Smooth muscle cell (in vitro differentiated cells): ENCODE data around the gene KLHDC7A. TPM values are rescaled to one million over a fixed set of nuclear protein-coding genes. Genes with fewer than 3 reads are reported as not detected.

Experiments
- DNase-seq: peaks from one replicate; lab custom pipeline; 2025; ENCODE audit not compliant: unreplicated experiment; lab: John Stamatoyannopoulos, UW
- H2AFZ ChIP-seq: fragments of 200-600 bp; sonication (generic); 2 replicates; pipeline ENCODE4 v1.6.0; 2016; ENCODE audit warnings: antibody characterized with exemption, low read depth, mild to moderate bottlenecking
- H3F3A ChIP-seq: fragments of 200-600 bp; sonication (generic); 2 replicates; pipeline ENCODE4 v1.6.0; 2017; ENCODE audit warnings: antibody characterized with exemption, low read depth
- H3K27ac ChIP-seq: fragments of 200-600 bp; sonication (generic); 2 replicates; pipeline ENCODE4 v1.5.1; 2016; ENCODE audit warnings: low read depth, mild to moderate bottlenecking
- H3K27me3 ChIP-seq: fragments of 200-600 bp; sonication (generic); 2 replicates; pipeline ENCODE4 v1.6.1; 2016; ENCODE audit warnings: low read depth, mild to moderate bottlenecking
- H3K36me3 ChIP-seq: fragments of 200-600 bp; sonication (generic); 2 replicates; pipeline ENCODE4 v1.5.1; 2016; ENCODE audit warnings: low read depth
- H3K4me1 ChIP-seq: fragments of 200-600 bp; sonication (generic); 2 replicates; pipeline ENCODE4 v1.5.1; 2016; ENCODE audit warnings: low read depth
- H3K4me2 ChIP-seq: fragments of 200-600 bp; sonication (generic); 2 replicates; pipeline ENCODE4 v1.6.0; 2016; ENCODE audit warnings: mild to moderate bottlenecking
- H3K4me3 ChIP-seq: fragments of 200-600 bp; sonication (generic); 2 replicates; pipeline ENCODE4 v1.5.1; 2016; ENCODE audit warnings: mild to moderate bottlenecking
- H3K79me2 ChIP-seq: fragments of 200-600 bp; sonication (generic); 2 replicates; pipeline ENCODE4 v1.6.0; 2016; ENCODE audit warnings: low read depth, mild to moderate bottlenecking
- H3K9ac ChIP-seq: fragments of 200-600 bp; sonication (generic); 2 replicates; pipeline ENCODE4 v1.6.0; 2016; ENCODE audit warnings: low read depth
- H3K9me3 ChIP-seq: fragments of 200-600 bp; sonication (generic); replicated peaks from 2 replicates; pipeline ENCODE4 v1.5.1; 2016; ENCODE audit warnings: low read depth
- H4K20me1 ChIP-seq: fragments of 200-600 bp; sonication (generic); 2 replicates; pipeline ENCODE4 v1.6.0; 2016; ENCODE audit warnings: low read depth
- CTCF ChIP-seq: fragments of 200-600 bp; sonication (generic); IDR thresholded peaks from 2 replicates; pipeline ENCODE4 v1.5.1; 2017; ENCODE audit warnings: borderline replicate concordance, mild to moderate bottlenecking, antibody characterized with exemption; ENCODE audit not compliant: insufficient read depth, poor library complexity, severe bottlenecking
- WGBS: methylation state at CpG from one replicate; pipeline ENCODE4 v1.1.7; 2016; ENCODE audit warnings: low lambda C conversion rate; 5-methylcytosine and 5-hydroxymethylcytosine counted together
- polyA plus RNA-seq: library from polyadenylated mRNA; unstranded; fragments of >200 nt; fragmentation: Nextera tagmentation; extraction: Ambion mirVana; gene quantifications from 2 replicates; pipeline ENCODE4 v1.2.1, GENCODE V29; 2016
- total RNA-seq: library from RNA; depleted of rRNA; stranded (reverse); fragments of >200 nt; gene quantifications from 2 replicates; pipeline ENCODE4 v1.2.3, GENCODE V29; 2014

KLHDC7A gene
- total and polyA plus RNA-seq, 2 experiments from 2014 or later = 0.41 TPM; not detected in 1

GRCh38 chr1:18489417-18490143, 8.8 kb downstream of the KLHDC7A start:
- DNase-seq = no peak
- no peak overlapping the region for H2AFZ ChIP-seq
- no peak overlapping the region for H3K4me3 ChIP-seq
- no peaks in the 10 kb centered on the region for H4K20me1 ChIP-seq
- H3K27ac ChIP-seq = no peak overlapping the region
- peaks cover 6% of the 10 kb centered on the region for H3K4me1 ChIP-seq
- no peak overlapping the region for H3K9ac ChIP-seq
- H3K4me2 ChIP-seq = no peak overlapping the region
- peaks cover 19% of the 10 kb centered on the region for H3K27me3 ChIP-seq
- H3K9me3 ChIP-seq = no peaks in the 10 kb centered on the region
- 94% methylated on average over 2 of the region's 2 CpGs for WGBS
- H3K79me2 ChIP-seq = no peaks in the 10 kb centered on the region
- no peaks in the 10 kb centered on the region for H3F3A ChIP-seq
- no peaks in the 10 kb centered on the region for H3K36me3 ChIP-seq
- no peak for TF ChIP-seq CTCF

GRCh38 chr1:18491168-18491567, 10.4 kb downstream of the KLHDC7A start:
- Histone ChIP-seq H3K4me3 (no peak overlapping the region), H3K36me3 (no peaks in the 10 kb centered on the region), H3K4me1 (peaks cover 6% of the 10 kb centered on the region), H3F3A (no peaks in the 10 kb centered on the region), H2AFZ (no peak overlapping the region), H3K9me3 (no peaks in the 10 kb centered on the region), H3K27ac (no peak overlapping the region), H3K4me2 (no peak overlapping the region), H3K79me2 (no peaks in the 10 kb centered on the region), H3K9ac (no peak overlapping the region), H3K27me3 (peaks cover 19% of the 10 kb centered on the region), H4K20me1 (no peaks in the 10 kb centered on the region)
- 89% methylated on average over 3 of the region's 3 CpGs for WGBS
- TF ChIP-seq CTCF = no peak
- DNase-seq = no peak

- Histone ChIP-seq H3K27me3 (peaks cover 19% of the 10 kb centered on the region), H3F3A (no peaks in the 10 kb centered on the region), H3K9me3 (no peaks in the 10 kb centered on the region), H2AFZ (no peak overlapping the region), H3K4me2 (no peak overlapping the region), H3K79me2 (no peaks in the 10 kb centered on the region), H3K27ac (no peak overlapping the region), H4K20me1 (no peaks in the 10 kb centered on the region), H3K4me1 (no peaks in the 10 kb centered on the region), H3K36me3 (no peaks in the 10 kb centered on the region), H3K9ac (no peak overlapping the region), H3K4me3 (no peak overlapping the region)
- no peak for DNase-seq
- WGBS = 87% methylated on average over 3 of the region's 3 CpGs
- no peak for TF ChIP-seq CTCF
These were observed 13.6 kb downstream of the KLHDC7A start for GRCh38 chr1:18494304-18494703.

GRCh38 chr1:18495635-18496034, 14.9 kb downstream of the KLHDC7A start:
- no peak for TF ChIP-seq CTCF
- Histone ChIP-seq H3K9ac (no peak overlapping the region), H4K20me1 (no peaks in the 10 kb centered on the region), H3K4me2 (no peak overlapping the region), H3K27ac (no peak overlapping the region), H3K79me2 (no peaks in the 10 kb centered on the region), H2AFZ (no peak overlapping the region), H3K9me3 (no peaks in the 10 kb centered on the region), H3K4me1 (no peaks in the 10 kb centered on the region), H3K36me3 (no peaks in the 10 kb centered on the region), H3K27me3 (peaks cover 32% of the 10 kb centered on the region), H3F3A (no peaks in the 10 kb centered on the region), H3K4me3 (no peak overlapping the region)
- 93% methylated on average over 5 of the region's 5 CpGs for WGBS
- DNase-seq = no peak
